Stimulated activated CD8-positive, alpha-beta memory T cell treated with anti-CD3 and anti-CD28 coated beads, Interleukin-7, amount 100 ng/mL, for 48 hours (primary cell): ENCODE measurements around the gene TIMM10.

Experiments
- DNase-seq, 2 donors: peaks; one replicate each; pipeline ENCODE4 v3.0.0-alpha.2; 2020; ENCODE audit warnings: low read depth in 1 of 2; ENCODE audit errors: extremely low read depth in 1 of 2

The TIMM10 gene

GRCh38 chr11:57504511-57504910 lies 26.0 kb downstream of the TIMM10 start:
- DNase-seq, result no peak

GRCh38 chr11:57502870-57503269 lies 27.7 kb downstream of the TIMM10 start:
- DNase-seq, result no peak

DNA sequence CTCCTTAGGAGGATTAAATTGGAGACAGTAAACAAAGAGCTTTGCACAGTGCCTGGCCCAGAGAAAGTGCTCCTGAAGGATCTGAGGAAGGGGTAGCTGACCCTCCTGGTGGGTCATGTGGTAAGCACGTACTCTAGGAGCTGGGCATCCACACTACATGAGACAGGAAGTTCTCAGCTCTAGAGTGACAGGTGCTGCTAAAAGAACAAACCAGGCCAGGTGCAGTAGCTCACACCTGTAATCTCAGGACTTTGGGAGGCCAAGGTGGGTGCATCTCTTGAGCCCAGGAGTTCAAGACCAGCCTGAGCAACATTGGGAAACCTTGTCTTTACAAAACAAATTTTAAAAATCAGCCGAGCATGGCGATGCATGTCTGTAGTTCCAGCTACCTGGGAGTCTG lies 28.2 kb downstream of the TIMM10 start:
- DNase-seq, result no peak

DNA sequence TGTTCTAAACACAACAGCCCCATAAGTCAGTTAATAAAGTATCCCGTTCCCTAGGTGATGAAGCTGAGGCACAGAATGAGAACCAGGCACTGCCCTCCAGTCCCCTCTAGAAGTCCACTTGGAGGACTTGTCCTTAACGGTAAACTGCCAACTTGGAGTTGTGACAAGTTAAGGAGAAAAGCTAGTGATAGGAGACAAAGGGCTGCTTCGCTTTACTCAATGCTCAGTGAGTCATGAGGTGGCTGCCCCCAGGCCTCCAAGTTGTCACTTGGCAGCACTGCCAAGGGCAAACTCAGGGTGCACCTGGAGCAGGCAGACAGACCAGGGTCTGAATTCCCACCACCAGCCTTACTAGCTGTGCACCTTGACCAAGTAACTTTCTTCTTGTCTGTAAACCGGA lies 28.6 kb downstream of the TIMM10 start:
- DNase-seq, result no peak

- DNase-seq, result no peak
Measured at GRCh38 chr11:57500926-57501325, 29.6 kb downstream of the TIMM10 start.

DNA sequence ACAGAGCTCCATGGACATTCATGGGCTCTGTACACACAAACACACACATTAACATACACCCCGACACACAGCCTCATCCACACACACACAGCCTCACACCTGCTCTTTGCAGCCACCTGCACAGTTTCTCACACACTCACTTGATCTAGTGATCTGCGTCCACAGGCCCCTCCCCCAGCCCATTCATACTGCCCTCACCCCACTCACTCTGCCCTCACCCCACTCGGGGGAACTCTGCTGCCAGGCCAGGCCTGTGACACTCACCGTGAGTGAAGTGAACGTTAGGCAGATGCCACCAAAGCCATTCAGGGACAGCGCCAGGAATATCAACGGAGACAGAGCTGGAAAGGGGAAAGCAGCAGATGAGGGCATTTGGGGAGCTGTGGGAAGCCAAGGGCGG lies 30.0 kb downstream of the TIMM10 start:
- DNase-seq, result no peak

DNA sequence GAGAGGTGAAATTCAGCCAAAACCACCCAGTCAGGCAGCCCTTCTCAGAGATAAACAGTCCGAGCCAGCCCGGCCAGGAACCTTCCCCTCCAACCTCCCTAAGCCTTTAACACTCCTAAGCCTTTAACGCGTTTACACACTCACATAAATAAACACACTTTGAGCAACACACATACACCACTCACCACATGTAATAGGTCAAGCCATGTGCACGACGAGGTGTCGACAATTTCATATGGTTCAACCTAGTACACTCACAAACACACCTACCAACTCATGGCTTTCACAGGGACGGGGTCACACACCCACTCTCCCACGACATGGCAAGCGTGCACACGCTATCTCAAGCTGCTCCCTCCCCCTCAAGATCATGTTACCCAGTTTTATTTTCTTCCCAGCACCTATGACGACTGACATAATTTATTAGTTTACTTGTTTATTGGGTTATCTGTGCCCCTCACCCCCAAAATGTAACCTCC lies 30.5 kb downstream of the TIMM10 start:
- no peak for DNase-seq

- peak in 1 of 2 donors; percentile 34 for DNase-seq
Measured at GRCh38 chr11:57499413-57499982, 31.1 kb downstream of the TIMM10 start.

DNA sequence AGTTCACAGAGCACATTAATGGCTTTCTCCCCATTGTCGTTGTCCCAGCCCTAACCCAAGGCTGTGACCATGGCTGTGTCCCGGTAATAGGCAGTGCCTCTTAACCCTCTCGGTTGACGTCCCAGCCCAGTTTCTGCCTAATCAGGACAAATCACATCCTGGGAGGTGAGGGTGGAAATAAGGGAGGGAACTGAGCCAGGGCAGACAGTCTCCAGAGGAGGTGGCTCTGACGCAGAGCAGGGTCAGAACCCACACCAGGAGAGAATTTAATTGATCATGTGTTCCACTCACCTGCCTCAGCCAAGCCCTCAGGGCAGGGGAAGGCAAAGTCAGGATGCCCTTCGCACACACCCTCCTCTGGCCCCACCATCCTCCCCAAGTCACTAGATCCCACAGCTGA lies 32.0 kb downstream of the TIMM10 start:
- DNase-seq, result no peak

DNA sequence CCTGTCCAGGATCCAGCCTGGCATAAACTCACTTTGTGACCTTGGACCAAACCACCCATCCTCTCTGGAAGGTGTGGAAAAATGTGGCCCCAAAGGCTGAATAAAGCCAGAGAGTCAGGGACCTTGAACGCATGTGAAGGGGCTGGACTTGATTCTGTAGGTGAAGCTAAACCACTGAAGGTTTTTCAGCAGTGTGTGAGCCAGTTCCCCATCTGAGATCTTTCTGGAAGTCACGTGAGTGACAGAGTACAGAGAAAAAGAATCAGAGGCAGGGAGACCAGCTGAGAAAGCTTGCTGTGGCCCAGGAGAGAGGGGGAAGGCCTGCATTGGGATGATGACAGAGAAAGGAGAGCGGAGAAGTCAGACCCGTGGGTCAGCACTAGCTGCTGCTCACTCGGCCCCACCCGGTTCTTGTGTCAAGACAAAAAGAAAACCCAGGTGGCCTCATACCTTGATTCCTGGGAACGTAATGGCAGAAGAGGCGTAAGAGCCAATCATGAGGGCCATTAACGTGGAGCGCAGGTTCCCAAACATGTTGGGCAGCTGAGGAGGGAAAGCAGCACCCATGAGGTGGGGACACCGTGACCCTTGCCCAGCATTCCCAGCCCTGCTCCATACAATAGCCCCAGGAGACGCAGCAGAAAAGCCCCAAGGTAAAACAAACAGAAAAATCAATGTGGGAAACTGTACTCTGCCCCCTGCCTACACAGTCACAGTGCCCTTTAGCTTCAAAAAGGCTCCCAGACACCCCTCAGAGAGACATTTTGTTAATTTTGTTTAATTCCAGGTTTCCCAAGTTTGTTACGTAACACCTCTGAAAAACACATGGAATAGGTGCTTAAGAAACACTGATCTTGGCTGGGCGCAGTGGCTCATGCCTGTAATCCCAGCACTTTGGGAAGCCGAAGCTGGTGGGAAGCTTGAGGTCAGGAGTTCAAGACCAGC lies 33.0 kb downstream of the TIMM10 start:
- no peak for DNase-seq

DNA sequence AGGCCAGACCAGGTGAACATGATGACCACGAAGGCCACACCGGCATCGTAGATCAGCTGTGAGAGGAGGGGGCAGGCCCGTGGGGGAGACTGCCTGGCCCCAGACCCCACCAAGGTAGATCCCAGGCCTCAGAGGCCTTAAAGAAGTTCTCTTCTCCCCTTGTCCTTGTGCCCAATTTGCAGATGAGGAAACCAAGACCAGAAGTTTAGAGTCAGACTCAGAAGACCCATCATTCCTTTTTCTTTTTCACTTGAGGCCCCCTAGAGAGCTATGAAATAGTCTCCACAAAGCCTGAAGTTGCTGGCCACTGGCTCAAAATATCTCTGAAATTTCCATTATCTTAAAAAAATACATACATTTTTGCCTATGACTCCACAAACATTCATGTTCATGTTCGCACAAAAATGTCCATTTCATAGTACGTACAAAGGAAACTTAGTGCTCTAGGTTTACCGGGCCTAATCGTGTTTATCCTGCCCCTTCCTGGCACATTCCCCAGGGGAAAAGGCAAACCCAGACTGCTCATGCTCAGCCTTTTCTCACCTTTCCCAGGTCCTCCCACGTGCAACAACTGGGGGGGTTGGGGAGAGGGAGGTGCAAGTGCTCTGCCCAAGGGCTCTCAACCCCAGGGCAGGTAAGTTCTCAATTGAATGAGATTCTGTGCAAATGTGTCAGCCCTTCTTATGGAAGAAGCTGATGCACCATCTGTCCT lies 34.3 kb downstream of the TIMM10 start:
- DNase-seq, result no peak

- DNase-seq, result peak; percentile 39 to 65
Measured at GRCh38 chr11:57493507-57494503, 36.7 kb downstream of the TIMM10 start.

GRCh38 chr11:57491371-57492061 lies 39.0 kb downstream of the TIMM10 start:
- DNase-seq, result peak in 1 of 2 donors; percentile 37

GRCh38 chr11:57490456-57491248 lies 39.9 kb downstream of the TIMM10 start:
- DNase-seq, result no peak

- no peak for DNase-seq
Measured at GRCh38 chr11:57487920-57488659, 42.5 kb downstream of the TIMM10 start.

- no peak for DNase-seq
Measured at GRCh38 chr11:57487021-57487778, 43.4 kb downstream of the TIMM10 start.

DNA sequence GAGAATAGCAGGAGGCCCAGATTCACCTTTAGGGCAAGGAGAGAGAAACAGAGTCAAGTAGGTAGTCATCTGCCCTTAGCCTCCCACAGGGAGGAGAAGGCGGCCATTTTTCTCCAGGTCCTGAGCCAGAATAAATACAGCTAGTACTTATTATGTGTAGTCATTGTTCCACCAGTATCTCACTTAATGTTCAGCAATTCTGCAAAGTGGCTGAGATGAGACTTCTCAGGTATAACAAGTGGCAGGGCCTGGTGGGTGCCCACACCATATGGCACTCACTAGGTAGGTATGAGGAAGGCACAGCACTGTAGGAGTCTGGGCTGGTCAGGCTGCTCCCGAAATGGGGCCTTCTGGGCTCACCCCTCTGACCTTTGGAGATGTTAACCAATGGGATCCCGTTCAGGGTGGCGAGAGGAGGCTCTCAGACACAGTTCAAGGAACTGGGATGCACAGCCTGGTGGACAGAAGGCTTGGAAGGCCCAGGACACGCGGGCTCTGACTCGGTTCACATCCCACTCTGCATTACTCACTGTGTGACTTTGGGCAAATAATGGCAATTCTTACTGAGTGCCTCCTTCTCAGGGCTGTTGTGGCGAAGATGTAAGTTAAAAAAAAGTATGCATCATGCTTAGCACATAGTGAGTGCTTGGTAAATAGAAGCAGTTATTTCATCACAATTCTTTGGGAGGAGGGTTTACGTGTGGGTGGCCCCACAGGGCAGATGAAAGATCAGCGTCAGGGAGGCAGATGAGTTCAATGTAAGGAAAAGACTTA lies 45.1 kb downstream of the TIMM10 start:
- no peak for DNase-seq
